EL (cell line): ENCODE data around the gene TMEM247.
"Not testable (repeated sequence)": the region's sequence is repeated elsewhere in the genome, so short reads cannot be mapped to it uniquely, and the experiment has no call there.

Source experiments
- DNase-seq: peaks from one replicate; pipeline ENCODE4 v3.0.0-alpha.2; 2016

TMEM247 gene

GRCh38 chr2:46459694-46460093 is 19.7 kb upstream of the TMEM247 start:
- DNase-seq = no peak

- DNase-seq = no peak
Observed at GRCh38 chr2:46460241-46460921, 19.0 kb upstream of the TMEM247 start.

GRCh38 chr2:46461011-46461674 is 18.2 kb upstream of the TMEM247 start:
- peak; percentile 63 for DNase-seq

- DNase-seq = no peak
Observed at GRCh38 chr2:46461709-46462171, 17.6 kb upstream of the TMEM247 start.

- no peak for DNase-seq
Observed at GRCh38 chr2:46462936-46463335, 16.4 kb upstream of the TMEM247 start.

- DNase-seq = no peak
Observed at GRCh38 chr2:46469116-46469515, 10.2 kb upstream of the TMEM247 start.

- DNase-seq = no peak
Observed at GRCh38 chr2:46469700-46470099, 9.7 kb upstream of the TMEM247 start.

GRCh38 chr2:46470114-46470628 is 9.2 kb upstream of the TMEM247 start:
- no peak for DNase-seq

GRCh38 chr2:46471019-46471583 is 8.3 kb upstream of the TMEM247 start:
- DNase-seq = no peak

- DNase-seq = no peak
Observed at GRCh38 chr2:46471697-46472096, 7.7 kb upstream of the TMEM247 start.

- not testable (repeated sequence) for DNase-seq
Observed at GRCh38 chr2:46472165-46472564, 7.2 kb upstream of the TMEM247 start.

GRCh38 chr2:46477462-46477861 is 1.9 kb upstream of the TMEM247 start:
- DNase-seq = not testable (repeated sequence)

- DNase-seq = no peak
Observed at GRCh38 chr2:46477925-46478324, 1.4 kb upstream of the TMEM247 start.

GRCh38 chr2:46480562-46480961 is 1.2 kb downstream of the TMEM247 start:
- no peak for DNase-seq

- DNase-seq = peak; percentile 89
Observed at GRCh38 chr2:46481198-46482193, 2.1 kb downstream of the TMEM247 start.

GRCh38 chr2:46482490-46482889 is 3.1 kb downstream of the TMEM247 start:
- no peak for DNase-seq

- no peak for DNase-seq
Observed at GRCh38 chr2:46485002-46485401, 5.6 kb downstream of the TMEM247 start.

GRCh38 chr2:46486436-46486835 is 7.1 kb downstream of the TMEM247 start:
- DNase-seq = no peak

GRCh38 chr2:46487667-46488335 is 8.4 kb downstream of the TMEM247 start:
- peak; percentile 90 for DNase-seq

- no peak for DNase-seq
Observed at GRCh38 chr2:46488389-46488788, 9.0 kb downstream of the TMEM247 start.

- peak; percentile 20 for DNase-seq
Observed at GRCh38 chr2:46489423-46490174, 10.2 kb downstream of the TMEM247 start.
